HG03064 (cell line): ENCODE results near the gene GPR161.

Experiments used
- ATAC-seq: cut with Tn5 transposase; IDR thresholded peaks from one replicate; pipeline ENCODE4 v1.9.1; 2021; ENCODE audit warnings: low read depth; ENCODE audit not compliant: unreplicated experiment

Gene GPR161

DNA sequence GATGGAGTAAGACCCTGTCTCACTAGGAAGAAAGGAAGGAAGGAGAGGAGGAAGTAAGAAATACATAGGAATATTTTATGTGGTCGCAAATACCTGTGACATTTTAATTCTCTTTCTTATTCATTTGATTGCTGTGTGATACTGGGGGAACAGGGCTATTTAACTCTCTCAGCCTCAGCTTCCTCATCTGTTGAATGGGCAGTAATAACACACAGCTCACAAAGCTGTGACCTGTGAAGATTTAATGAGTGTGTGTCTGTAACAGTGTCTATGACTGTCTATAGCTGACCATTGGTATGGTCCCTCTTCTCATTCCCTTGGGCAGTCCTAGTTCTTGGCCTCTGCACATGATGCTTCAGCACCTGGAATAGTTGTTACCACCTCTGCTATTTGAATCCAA lies 13.6 kb upstream of the GPR161 start:
- no peak for ATAC-seq

DNA sequence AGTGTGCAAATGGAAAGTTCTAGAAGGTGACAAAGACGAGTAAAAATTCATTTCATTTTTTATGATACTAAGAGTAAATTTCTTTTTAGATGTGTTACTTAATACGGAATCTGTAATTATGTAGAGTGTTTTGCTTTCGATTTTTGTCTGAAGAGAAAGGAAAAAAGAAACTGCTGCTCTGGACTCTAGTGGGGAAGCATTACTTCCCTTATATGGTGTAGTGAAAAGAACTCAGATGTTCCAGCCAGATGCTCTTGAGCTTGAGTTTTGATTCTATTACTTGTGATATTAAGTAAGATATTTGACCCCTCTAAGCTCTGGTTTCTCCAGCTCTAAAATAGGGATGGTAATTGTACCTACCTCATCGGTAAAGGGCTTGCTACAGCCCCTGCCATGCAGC lies 12.2 kb upstream of the GPR161 start:
- peak; percentile 80 for ATAC-seq

DNA sequence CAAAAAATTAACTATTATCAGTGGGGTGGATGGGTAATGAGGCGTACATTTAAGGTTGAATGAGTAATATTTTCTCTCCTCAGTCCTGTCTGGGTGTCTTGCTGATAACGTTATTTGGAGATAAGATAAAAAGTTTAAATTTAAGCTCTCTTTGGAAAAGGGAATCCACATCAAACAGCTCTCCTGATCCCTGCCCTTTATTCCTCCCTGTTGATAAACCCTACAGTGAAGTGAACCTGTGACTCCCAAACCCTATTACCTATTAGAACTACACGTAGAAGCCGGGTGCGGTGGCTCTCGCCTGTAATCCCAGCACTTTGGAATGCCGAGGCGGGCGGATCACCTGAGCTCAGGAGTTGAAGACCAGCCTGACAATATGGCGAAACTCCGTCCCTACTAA lies 9.9 kb upstream of the GPR161 start:
- no peak for ATAC-seq

DNA sequence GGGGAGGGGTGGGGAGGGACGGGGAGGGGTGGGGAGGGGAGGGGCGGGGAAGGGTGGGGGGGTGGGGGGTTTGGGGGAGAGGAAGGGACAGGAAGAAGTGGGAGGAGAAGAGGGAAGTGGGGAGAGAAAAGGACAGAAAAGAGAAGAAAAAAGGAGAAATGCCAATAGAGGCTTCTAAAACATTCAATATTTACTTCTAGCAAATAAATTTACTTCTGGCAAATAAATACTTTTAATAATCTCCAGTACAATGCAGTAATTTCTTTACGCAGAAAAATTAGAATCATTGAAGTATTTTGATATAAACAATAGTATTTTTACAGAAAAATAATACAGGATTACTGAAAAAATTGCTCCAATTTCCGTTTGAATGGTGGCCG lies 9.4 kb upstream of the GPR161 start:
- no peak for ATAC-seq

DNA sequence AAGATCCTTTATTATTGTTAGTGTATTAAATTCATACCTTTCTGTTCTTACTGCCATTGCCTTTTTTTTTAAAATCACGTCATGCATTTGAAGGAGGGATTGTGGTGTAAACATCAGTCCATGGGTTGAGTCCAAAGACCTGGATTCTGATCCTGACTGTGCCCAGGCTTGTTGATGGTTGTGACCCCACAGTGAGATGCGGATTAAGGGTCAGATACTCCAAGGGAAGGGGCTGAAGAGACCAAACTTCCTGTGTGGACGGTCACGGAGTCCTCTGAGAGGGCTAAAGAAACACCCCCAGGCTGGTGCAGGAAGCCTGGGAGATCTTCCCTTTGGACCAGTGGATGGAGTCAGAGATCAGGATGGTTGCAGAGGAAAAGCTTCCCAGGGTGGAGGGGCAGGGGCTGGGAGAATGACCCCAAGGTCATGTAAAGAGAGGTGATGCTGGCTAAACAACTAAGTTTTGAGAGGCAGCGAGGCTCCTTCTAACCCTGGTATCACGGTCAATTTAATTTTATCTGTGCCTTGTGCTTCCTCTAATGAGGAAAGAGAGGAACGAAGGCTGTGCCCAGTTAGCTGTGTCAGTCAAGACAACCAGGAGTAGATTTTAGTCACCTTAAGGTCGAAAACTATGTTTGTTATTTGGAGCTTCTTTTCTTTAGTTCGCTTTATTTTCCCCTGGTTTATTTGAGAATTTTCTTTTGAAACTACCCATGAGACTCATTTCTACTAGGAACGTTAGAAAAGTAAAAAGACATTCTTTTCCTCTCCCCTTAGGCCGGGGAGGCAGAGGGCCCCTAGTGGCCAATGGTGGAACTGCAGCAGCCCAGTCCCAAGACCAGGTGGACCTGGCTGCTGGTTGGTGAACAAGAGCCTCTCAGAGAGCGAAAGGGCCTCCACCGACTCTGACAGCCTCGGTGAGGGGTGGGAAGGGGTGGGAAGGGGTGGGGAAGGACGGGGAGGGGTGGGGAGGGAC lies 8.7 kb upstream of the GPR161 start:
- peak; percentile 80 for ATAC-seq

DNA sequence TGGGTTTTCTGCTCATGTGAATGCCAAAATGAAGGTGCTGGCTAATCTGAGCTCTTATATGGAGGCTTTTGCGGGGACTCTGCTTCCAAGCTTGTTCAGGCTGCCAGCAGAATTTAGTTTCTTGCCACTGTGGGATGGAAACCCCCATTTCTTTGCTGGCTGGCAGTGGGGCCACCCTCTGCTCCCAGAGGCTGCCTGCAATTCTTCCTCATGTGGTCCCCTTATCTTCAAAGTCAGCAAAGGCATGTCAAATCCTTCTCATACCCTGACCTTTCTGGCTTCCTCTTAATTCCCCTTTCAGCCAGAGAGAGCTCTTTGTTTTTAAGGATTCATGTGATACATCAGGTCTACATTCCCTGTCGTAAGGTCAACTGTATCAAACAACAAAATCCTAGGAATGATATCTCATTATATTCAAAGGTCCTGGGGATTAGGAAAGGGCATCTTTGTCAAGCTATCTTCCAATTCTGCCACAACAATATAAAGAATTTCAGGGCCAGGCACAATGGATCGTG lies 5.2 kb upstream of the GPR161 start:
- ATAC-seq: no peak

DNA sequence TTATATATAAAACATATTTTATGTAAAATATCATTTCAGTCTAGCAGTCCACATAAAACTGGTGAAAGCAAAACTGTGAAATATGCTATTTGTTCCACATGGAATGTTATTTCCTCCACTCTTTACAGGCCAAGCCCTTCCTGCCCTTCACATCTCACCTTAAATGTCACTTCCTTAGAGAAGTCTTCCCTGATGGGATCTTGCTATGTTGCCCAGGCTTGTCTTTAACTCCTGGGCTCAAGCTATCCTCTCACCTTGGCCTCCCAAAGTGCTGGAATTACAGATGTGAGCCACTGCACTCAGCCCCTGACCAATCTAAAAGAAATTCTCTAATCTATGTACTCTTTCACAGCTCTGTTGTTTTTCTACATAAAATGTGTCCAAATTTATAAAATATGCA lies 2.3 kb upstream of the GPR161 start:
- no peak for ATAC-seq

DNA sequence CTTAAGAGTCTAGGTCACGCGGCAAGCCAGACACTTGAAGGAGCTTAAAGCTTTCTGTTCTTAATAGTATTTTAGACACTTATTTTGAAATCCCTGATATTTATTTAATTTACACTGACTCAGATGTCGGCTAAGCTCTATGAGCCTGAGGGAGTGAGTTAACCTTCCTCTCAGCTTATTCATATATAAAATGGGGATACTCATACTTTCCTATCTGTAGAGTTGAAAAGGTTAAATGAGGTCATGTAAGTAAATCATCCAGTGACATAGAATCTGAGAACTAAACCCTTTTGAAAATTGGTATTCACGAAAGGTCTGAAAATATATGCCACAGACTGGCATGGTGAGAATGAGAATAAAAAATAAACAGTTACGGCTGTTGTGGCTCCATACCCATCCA lies 1.4 kb upstream of the GPR161 start:
- no peak for ATAC-seq

DNA sequence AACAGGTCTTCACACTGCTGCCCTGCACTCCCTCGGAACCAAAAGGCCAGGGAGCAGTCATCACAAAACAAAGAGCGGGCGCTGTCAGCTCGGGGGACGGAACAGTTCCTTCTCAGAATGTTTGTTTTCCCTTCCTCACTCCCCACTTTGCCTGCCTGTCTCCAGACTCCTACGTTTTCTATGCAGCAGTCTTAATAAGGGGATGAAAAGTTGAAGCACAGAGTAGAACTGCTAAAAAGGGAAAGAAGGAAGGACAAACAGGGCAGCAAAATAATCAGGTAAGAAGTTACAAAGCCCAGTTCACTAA lies 738 bp upstream of the GPR161 start:
- no peak for ATAC-seq

DNA sequence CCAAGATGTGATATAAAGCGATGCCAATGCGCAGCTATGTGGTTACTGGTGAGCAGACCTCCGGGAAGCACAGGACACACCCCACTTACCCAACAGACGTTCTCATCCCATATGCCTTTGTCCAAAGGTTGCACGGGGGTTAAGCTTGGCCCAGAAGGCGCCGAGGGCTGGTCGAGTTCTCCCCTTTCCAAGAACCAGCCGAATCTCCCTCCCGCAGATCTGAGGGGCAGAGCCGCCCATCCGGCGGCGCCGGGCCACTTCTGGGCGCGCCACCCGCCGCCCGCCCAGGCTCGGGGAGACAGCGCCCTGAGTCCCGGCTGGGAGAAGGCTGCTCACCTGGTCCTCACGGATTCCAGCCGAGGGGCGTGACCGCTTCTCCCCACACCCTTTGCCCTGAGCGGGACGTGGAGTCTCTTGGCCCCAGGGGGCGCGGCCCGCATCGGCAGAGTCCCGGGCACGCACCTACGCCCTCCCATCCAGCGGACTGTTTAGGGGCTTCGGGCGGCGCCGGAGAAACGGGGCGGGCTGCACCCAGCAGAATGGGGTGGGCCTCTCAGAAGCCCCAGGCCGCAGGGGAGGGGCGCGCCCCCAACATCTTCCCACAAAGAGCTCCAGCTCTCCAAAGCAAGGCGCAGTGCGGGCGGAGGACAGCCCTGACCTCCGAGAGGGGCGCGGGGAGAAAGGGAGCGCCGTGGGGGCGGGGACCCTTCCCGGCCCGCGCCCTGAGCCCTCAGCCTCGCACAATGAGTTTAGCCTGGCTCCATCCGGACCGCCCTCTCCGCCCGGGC lies 615 bp downstream of the GPR161 start:
- no peak for ATAC-seq

DNA sequence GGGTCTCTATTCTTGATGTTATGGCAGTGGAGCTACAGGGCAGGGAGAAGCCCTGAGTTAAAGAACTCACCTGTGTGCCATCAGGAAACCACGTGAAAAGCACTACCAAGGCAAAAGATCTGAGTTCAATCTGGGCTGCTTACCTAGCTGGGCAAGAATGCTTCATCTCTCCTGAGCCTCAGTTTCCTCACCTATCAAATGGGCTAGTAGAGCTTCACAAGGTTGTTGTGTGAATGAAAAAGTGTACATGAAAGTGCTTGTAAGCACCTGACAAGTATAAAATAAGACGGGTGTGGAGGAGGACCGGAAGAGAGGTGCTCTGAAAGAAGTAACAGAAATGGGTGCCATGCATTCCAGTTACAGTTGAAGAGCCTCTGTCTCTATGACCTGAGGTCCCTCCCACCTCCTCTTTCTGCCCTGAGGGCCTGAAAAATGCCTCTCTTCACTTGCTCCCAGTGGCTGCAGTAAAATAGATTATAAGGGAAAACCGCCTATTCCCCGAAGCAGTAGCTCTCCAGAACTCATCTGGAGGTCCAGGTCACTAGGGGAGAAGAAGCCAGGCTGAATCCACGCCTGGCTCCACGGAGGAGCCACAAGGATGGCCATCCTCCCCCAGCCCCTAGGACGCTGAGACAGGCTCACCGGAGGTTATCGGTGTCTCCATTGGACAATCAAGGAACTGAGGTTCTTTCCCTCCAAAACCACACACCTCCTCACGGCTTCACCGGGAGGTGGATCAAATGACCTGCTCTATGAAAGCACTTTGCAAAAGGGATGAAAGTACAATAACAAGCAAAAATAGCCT lies 1.4 kb downstream of the GPR161 start:
- ATAC-seq: no peak

DNA sequence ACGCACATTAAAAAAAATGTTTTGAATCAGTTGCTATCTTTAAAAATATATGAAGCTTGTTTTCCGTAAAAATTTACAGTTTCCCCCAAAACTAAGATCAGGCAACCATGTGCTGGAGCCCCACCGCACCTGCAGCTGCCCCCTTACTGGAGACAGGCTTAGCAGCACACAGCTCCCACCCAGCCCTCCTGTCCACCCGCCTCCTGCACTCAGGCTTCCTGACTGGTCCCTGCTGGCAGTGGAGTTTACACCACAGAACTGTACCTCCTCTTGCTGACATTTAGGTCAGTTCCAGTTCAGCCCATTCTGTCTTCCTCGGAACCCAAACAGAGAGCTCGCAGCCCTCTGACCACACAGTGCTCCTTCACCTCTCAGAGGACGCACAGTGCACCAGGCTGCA lies 2.1 kb downstream of the GPR161 start:
- ATAC-seq: no peak

DNA sequence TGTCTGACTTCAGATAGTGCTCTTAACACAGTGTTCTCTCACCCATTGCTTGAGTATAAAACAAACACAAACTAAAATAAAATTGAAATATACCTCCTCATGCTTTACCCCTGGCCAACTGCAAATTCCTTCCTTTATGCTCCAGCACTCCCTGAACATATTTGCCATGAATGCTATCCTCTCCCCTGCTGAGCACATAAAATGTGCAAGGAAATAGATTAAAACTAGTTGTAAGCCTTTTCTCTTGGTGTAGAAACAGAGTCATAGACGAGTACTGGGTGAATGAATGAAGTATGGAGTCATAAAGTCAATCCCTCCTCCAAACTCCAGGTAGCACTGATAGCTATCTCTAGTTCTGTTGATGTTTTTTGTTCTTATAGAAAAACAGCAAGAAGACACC lies 2.6 kb downstream of the GPR161 start:
- no peak for ATAC-seq

DNA sequence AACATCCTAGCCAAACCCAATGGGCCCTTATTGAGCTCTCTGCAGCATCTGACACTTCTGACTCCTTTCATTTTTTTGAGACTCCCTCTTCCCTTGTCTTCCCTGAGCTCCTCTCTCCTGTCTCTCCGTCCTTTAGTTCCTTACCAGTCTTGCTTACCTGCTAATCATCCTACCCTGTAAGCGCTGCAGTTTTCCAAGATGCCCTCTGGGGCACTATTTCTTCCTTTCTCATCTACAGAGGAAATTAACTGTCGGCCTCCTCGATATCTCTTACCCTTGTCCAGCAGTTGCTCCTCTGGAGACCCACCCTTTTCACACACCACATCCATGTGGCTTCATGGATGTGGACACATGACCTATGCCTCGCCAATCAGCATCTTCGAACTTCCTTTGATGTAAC lies 6.8 kb downstream of the GPR161 start:
- ATAC-seq: no peak

DNA sequence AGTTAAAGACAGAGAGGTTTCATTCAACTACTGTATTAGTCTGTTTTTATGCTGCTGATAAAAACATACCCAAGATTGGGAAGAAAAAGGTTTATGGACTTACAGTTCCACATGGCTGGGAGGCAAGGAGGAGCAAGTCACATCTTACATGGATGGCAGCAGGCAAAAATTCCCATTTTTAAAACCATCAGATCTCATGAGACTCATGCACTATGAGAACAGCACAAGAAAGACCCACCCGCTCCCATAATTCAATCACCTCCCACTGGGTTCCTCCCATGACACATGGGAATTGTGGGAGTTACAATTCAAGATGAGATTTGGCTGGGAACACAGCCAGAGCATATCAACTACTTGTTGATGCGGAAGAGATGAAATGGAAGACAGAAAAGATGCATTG lies 9.2 kb downstream of the GPR161 start:
- ATAC-seq: no peak

DNA sequence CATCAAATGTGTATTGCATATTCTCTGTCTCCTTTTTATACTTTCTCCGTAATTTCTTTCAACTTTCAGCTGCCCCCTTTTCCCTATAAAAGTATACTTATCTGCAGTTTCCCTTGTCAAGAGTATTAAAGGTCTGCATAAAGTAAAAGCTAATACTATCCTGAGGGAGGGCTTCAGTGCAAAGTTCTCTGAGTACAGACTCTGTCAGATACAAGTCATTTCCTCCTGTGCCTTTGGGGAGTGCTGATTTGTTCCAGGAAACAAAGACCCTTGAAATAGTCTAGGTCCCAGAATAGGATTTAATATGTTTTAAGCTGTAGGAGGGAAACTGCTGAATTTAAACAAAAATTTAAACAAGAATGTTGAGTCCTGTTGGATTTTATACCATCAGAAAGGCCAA lies 11.7 kb downstream of the GPR161 start:
- ATAC-seq: no peak

DNA sequence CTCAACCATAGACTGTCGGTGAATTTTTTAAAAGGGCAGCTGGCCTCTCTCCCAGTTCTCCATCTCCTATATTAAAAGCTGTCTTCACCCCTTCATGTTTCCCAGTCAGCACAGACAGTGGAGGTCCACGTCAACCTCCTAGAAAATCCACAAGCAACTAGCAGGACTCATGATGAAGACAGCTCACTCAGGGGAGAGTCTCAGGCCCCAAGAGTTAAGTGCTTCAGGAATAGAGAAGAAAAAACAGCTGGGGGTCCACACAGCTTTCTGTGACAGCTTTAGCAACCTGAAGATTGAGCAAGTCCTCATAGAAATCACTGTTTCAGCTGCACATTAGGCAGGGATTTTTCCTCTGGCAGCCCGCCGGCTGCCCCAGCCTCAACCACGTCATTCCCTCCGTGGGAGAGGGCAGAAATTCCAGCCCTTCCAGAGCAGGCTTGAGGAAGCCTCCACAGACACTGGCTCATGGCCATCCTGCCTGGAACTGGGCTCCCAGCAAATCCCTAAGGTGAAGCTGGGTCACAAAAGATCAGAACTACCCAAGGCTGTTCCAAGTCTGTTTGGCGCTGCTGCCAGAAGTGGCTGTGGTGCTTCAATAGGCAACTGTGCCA lies 15.2 kb downstream of the GPR161 start:
- no peak for ATAC-seq

DNA sequence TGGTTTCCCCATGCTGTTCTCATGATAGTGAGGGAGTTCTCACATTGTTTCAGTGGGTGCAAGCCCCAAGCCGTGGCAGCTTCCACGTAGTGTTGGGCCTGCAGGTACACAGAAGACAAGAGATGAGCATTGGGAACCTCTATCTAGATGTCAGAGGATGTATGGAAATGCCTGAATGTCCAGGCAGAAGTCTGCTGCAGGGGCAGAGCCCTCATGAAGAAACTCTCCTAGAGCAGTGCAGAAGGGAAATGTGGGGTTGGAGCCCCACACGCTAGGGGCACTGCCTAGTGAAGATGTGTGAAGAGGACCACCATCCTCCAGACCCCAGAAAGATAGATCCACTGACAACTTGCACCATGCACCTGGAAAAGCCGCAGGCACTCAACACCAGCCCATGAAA lies 17.0 kb downstream of the GPR161 start:
- no peak for ATAC-seq

DNA sequence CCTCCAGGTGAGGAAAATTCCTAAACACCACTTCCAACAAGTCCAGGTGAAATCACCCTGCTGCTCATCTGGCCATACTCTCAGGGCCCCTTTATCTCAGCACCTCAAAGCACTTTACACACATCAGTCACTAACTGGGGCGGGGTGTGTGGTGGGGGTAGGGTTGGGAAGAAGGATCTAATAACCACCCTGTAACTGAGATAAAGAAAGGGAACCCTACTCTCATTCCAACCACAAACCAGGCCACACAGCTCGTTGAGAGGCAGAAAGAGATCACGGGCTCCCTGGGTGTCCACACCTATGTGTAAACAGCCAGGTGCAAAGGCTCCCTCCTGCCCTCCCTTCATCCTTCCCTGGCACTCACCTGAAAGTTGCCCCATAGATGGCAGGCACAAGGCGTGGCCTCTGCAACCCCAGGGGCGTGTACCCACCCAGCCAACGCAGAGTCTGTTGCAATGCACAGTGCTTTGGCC lies 20.4 kb downstream of the GPR161 start:
- ATAC-seq: no peak

DNA sequence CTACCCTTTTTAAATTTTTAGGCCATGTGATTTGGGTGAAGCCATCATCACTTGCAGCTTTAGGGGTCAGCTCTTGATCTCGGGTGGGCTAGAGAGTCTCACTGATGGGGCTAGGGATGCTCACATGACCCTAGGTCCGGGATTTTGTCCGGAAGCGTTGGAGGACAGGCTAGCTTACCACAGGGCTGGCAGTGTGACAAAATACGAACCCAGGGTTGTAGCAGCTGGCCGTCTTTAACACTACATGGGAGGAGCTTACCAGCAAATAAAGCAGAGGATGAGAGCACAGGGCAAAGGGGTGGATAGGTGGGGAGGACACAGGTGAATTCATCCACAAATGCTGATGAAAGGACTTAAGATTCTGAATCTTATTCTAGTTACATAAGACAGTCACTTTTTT lies 21.9 kb downstream of the GPR161 start:
- ATAC-seq: no peak
